Dedifferentiated amniotic fluid mesenchymal stem cell (primary cell): ENCODE data around the gene NCCRP1.

Experiments used
- DNase-seq: peaks from one replicate; pipeline ENCODE4 v3.0.0-alpha.2; 2016; ENCODE audit errors: extremely low spot score

The NCCRP1 gene

DNA sequence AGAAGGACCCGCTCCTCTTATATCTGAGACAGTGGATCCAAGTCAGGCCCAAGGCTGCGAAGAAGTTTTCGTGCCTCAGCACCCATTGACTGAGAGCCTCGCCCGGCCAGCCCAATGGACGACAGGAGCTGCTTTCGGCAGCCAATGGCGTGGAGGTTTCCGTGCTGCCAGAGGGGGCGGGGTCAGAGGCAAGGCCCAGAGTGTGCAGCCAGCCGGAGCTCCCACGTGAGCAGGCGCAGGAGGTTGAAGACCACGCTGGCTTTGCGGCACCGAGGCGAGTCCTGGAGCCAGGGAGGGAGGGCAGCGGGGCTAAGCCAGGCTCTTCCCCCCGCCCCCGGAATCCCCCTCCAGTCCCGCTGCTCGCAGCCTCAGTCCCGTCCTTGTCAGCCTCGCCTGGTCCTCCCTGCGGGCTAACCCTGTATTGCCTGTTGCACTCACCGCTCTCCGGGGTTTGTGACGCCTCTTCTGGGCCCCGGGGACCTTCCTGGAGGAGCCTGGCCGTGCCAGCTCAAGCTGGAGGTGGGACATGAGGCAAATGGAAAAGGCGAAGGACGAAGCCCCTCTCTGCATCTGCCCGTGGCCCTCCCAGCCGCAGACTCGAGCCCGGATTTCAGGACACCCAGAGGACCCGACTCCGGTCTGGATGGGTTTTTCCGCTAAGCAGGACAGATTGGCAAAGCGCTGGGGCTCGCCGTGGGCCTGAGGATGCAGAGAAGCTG, 50.3 kb downstream of the NCCRP1 start:
- peak; percentile 6 for DNase-seq

DNA sequence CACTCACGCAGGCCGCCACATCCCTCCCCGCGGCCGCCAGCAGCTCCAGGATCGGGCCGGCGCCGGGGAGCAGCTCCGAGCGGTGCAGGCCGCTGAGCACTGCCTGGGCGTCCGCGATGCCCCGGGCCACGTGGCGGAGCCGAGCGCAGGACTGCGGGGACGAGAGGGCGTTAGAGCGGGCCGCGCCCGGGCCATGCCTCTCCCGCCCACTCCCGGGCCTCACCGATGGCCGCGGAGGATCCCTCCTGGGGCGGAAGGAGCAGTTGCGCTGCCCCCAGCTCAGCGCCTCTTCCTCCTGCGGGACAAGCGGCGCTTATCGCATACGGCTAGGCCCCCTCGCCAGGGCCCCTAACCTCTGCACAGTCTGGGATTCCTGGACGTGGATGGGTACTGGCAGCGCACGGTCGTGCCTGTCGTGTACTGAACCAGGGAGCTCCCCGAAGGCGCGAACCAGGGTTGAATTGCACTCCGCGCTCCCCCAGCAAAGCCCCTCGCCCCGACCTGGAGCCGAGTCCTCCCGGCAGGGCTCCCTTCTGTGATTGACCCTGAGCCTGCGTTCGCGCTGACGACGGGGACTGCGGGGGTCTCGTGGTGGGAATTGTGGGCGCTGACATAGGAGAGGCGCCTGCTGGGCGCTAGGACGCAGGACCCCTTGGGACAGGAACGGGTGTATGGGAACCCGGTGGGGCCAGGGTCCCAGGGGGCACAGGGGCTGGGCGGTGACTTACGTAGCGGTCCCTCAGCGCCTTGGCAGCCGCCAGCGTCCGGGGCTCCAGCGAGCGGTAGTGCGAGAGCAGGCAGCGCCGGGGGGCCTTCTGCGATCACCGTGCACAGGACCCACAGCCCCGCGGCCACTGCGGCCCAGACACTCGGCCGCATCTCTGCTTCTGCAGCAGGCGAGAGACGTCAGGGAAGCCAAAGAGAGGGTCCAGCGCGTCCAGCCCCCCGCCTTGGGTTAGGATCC, 51.2 kb downstream of the NCCRP1 start:
- peak; percentile 13 for DNase-seq

DNA sequence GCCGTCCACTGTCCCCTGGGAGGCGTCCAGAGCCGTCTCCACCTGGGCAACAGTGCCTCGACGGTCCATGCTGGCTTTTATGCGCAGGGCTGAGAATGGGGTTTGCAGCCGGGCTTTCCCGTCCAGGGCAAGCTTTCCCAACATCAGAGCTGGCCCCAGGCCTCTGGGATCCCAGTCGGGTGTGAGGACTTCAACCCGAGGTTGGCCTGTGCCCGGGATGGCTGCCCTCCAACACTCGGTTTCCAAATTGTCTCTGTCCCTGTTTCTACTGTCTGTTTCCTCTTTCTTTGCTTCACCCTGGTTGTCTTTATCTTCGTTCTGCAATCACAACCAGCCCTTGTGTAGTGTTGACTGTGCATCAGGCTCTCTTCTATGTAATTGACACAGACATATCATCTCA, 52.0 kb downstream of the NCCRP1 start, which contains the start of gene IFNL4:
IFNL4 (minus strand) TSS at position 51 of the 400 bp plus-strand sequence.
- DNase-seq = no peak

DNA sequence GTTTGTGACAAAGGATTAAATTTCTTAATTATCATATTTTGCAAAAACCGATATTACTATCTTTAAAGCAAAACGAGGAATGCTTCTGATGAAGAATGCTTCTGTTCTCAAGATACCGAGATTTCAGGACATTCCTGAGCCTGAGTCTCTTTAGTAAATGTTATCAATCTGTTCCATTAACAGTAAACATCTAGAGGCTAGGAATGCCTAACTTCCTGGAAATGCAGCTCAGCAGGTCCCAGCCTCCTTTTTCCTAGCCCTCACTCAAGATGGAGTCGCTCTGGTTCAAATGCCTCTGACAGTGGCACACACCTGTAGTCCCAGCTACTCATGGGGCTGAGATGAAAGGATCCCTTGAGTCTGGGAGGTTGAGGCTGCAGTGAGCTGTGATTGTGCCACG, 54.3 kb downstream of the NCCRP1 start:
- peak; percentile 13 for DNase-seq
